ENCODE results near the gene SARS2.
"Not testable (repeated sequence)": the region's sequence is repeated elsewhere in the genome, so short reads cannot be mapped to it uniquely, and the experiment has no call there.

The SARS2 gene, protein sequence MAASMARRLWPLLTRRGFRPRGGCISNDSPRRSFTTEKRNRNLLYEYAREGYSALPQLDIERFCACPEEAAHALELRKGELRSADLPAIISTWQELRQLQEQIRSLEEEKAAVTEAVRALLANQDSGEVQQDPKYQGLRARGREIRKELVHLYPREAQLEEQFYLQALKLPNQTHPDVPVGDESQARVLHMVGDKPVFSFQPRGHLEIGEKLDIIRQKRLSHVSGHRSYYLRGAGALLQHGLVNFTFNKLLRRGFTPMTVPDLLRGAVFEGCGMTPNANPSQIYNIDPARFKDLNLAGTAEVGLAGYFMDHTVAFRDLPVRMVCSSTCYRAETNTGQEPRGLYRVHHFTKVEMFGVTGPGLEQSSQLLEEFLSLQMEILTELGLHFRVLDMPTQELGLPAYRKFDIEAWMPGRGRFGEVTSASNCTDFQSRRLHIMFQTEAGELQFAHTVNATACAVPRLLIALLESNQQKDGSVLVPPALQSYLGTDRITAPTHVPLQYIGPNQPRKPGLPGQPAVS

DNA sequence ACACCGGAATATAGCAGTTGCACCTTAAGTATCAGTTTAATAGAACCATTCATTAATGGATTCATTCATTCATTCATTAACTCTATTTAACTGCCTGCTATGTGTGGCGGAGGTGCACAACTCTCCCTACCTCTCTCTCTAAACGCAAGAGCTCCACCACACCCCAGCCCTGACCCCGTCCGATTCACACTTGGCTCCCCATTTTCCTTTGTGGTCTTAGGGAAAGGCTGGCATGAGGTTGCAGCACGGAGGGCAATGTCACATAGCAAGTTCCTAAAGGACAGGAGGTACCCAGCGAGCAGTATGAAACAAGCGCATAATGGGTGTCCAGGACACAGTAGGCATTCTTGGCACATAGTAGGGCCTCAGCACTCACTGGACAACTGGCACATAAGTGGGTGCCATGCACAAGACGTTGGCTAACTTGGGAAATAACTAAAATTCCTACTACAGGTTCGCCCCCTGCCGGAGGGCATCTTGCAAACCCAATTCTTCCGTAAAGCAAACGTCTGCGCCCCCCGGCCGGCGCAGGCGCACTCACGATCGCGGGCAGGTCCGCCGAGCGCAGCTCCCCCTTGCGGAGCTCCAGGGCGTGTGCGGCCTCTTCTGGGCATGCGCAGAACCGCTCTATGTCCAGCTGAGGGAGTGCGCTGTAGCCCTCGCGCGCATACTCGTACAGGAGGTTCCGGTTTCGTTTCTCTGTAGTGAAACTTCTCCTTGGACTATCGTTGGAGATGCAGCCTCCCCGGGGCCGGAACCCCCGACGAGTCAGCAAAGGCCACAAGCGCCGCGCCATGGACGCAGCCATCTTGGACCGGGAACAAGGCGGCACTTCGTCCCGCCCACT, at the start of gene SARS2:
TSS of gene SARS2 (minus strand) at position 835 of the 847 bp plus-strand sequence. CDS start at position 808, 27 bp downstream.
- Histone ChIP-seq H3K4me3 (peak within 1 kb of the TSS; percentile 45 to 71 (median 68)), H3K27ac (peak within 1 kb of the TSS in 20 of 21 experiments; percentile 65 to 95 (median 87))

DNA sequence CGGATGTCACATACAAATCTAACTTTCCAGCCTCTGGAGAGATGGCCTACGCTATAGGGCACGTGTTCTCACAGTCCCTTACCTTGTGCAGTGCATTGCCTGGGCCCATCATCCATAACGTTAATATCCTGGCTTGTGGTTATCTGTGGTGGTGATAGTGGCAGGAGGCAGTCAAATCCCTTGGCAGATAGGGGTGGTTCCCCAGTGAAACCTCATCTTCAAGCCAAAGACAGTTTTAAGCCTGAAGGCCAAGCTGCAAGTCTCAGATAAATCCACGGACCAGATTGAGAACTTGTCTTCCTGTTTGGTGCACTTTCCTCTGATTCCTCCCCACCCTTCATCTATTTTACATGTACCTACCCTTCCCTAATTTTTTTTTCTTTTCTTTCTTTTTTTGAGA, 49.2 kb upstream of the SARS2 start:
- Histone ChIP-seq H3K4me3 (no peak overlapping the region), H3K27ac (no peak overlapping the region)

DNA sequence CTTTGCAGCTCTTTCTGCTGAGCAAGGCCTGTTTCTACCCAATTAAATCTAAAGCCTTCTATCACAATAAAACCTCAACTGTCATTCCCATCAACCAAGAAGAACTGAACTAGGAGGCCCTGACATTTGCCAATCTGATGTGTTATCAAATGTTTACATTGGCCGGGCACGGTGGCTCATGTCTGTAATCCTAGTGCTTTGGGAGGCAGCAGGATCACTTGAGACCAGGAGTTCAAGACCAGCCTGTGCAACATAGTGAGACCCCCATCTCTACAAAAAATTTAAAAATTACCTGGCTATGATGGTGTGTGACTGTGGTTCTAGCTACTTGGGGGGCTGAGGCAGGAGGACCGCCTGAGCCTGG, 47.7 kb upstream of the SARS2 start:
- no peak overlapping the region for H3K27ac ChIP-seq
- H3K4me3 ChIP-seq: no peak overlapping the region

DNA sequence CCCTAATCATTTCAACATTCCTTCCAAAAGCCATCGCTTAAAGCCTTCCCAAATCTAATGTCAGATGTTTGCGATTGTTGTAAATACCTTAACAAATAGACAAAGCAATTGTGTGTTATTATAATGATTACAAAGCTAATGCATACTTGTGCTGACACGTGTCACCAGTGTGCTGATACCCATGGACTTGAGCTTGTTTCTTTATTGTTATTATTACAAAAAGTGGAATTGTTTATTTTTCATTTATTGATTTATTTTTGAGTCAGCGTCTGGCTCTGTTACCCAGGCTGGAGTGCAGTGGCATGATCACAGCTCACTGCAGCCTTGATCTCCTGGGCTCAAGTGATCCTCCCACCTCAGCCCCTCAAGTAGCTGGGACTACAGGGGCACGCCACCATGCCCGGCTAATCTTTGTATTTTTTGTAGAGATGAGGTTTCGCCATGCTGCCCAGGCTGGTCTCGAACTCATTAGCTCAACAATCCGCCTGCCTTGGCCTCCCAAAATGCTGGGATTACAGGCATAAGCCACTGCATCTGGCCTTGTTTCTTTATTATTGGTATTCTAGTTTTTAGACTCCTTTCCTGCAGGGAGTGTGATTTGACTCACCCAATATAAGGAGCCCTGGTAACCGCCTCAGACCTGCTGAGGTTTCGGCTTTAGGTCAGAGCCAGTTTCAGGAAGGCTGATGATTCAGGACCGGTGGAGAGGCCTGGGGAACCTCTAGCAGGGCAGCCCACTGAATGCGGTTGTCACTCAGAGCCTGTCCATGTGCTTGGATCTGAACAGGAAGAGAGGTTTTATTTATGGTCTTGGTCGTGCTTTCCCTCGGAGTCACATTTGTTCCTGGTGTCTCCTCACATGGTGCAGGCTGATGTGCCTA, 47.1 kb upstream of the SARS2 start:
- no peak overlapping the region for H3K27ac ChIP-seq
- no peak overlapping the region for H3K4me3 ChIP-seq

DNA sequence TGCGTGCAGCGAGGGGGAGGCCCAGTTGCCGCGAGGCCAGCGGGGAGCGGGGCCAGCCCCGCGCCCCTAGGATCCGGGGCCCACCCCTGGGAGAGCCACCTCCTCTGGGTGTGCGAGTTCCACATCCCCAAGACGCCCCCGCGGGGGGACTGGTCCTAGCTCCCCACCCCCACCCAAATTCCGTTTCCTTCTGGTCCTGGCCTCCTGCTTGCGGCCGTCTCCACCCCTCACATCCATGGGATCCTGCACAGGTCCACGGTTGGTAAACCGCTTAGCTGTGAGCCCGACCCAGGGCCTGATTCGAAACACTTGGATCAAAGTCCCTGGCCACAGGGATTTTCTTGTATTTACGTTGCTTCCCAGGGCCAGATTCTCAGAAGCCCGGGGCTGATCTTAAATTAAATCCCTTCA, 45.3 kb upstream of the SARS2 start:
- H3K4me3 ChIP-seq: peak overlapping the region; percentile 34 to 54 (median 43)
- H3K27ac ChIP-seq: peak overlapping the region in 20 of 21 experiments; percentile 72 to 95 (median 83)

DNA sequence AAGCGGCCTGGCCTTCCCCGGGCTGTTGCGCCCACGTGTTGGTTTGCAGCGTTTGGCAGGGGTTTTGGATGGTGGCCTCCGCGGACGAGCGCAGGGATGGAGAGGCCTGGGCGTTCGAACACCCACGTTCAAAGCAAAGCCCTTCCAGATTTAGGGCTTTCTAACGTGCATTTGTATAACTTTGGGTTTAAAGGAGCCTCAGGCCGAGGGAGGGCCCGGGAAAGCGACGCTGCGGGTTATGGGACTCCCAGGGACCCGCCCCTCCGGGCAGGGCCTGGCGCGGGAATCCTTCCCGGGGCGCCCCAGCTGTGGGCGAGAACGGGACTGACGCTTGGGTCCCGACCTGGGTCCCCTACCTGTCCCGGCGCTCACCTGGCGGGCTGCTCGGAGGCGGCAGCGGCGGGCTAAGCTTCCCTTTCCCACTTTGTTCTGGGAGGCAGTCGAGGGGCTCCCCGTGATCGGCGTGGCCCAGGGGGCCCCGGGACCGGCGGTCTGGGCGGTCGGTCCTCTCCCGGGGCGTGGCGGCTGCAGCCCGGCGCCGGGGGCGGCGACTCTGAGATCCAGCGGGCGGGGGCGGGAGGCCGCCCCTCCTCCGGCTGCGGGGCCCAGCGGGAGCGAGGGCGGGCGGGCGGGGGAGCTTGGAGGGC, 44.8 kb upstream of the SARS2 start, which contains the start of gene FBXO17:
TSS of gene FBXO17 (minus strand) at position 529 of the 647 bp plus-strand sequence. CDS start 25,423 bp downstream, outside the sequence.
- Histone ChIP-seq H3K4me3 (peak within 1 kb of the TSS; percentile 34 to 54 (median 43)), H3K27ac (peak within 1 kb of the TSS; percentile 71 to 95 (median 83))

DNA sequence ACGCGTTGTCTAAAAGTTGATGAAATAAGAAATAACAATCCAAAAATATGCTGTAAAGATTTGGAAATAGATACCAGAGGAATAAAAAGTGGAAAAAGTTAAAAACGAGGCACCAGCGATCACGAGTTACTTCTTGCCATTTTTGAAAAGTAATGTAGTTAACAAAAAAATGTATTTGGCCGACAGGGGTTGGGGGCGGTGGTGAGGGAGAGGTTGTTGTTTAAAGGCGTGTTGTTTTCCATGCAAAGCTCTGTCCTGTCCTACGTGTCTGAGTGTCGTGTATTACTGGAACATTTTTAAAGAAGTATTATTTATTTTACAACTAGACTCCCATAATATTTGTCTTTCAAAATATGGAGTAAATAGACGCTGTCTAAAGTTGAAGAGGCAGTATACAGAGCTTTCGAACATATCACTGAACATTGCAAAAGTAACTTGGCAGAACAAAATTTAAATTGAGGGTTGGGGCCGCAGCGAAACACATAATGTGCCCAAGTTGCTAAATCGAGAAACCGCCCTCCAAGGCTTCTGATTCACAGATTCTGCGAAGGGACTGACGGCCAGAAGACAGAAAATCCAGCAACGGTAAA, 44.2 kb upstream of the SARS2 start:
- peak overlapping the region in 20 of 21 experiments; percentile 72 to 95 (median 83) for H3K27ac ChIP-seq

DNA sequence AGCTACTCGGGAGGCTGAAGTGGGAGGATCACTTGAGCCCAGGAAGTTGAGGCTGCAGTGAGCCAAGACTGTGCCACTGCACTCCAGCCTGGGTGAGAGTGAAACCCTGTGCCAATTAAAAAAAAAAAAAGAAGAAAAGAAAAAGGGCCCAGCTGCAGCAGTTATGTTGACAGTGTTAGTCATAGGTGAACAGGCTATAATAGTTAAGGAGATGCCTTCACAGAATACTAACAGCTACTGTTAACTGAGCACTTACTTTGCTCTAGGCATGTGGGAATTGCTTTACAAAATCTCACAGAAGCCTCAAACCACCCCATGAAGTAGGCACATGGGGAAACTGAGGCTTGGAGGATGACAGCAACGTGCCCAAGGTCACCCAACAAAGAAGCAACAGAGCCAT, 41.1 kb upstream of the SARS2 start:
- no peak overlapping the region for H3K4me3 ChIP-seq
- no peak overlapping the region for H3K27ac ChIP-seq

More for the DNA sequence above, 44.2 kb upstream of the SARS2 start:
- peak overlapping the region; percentile 34 to 54 (median 43) for H3K4me3 ChIP-seq

DNA sequence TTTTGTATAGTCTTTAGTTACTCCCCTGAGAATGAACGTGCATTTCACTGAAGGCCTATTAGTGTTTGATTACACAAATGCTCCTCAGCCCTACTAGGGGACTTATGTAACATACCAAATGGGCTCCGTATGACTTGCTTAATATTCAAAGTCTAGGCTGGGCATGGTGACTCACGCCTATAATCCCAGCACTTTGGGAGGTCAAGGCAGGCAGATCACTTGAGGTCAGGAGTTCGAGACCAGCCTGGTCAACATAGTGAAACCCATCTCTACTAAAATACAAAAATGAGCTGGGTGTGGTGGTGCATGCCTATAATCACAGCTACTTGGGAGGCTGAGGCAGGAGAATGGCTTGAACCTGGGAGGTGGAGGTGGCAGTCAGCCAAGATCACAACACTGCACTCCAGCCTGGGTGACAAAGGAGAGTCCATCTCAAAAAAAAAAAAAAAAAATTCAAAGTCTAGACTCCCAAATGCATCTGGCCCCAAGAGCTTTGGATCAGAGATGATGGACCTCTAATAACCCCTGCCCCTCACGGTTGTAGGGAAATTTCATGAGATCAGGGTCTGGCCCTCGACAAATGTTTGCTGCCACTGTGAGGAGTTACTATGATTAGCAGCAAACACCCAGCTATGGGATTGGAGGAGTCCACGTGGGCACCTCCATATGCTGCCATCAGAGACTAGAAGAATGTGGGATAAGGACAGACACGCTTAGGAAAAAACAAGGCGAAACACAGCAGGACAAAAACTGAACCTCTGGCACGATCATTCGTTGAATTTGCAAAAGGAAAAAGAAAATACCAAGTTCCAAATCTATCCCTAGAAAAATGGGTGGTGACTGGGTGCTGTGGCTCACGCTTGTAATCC, 40.3 kb upstream of the SARS2 start:
- Histone ChIP-seq H3K27ac (no peak overlapping the region), H3K4me3 (no peak overlapping the region)

DNA sequence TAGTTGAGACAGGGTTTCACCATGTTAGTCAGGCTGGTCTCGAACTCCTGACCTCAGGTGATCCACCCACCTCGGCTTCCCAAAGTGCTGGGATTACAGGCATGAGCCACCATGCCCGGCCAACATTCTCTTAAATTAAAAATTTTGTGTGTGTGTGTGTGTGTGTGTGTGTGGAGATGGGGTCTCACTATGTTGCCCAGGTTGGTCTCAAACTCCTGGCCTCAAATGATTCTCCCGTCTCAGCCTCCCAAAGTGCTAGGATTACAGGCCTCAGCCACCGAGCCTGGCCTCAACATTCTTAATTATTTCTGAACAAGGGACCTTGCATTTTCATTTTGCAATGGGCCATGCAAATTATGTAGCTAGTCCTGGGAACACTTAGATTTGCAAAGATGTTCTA, 35.6 kb upstream of the SARS2 start:
- H3K27ac ChIP-seq, H3K4me3 ChIP-seq: not testable (repeated sequence)

DNA sequence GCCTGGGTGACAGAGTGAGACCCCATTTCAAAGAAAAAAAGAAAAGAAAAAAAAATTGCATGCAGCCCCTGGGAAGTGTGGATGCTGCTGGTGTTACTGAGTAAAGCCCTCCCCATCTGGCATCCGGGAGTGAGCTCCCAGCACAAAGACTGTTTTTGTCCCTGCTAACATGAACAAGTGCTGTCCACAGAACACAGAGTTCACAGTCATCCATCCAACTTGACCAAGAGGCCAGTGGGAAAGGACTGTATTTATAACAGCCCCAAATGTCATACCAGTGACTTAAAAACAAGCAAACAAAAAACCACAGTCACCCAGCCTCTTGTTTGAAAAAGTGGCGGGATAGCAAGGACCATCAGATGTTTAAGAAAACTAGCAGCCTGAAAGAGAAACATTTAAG, 34.2 kb upstream of the SARS2 start:
- H3K4me3 ChIP-seq: no peak overlapping the region
- no peak overlapping the region for H3K27ac ChIP-seq

DNA sequence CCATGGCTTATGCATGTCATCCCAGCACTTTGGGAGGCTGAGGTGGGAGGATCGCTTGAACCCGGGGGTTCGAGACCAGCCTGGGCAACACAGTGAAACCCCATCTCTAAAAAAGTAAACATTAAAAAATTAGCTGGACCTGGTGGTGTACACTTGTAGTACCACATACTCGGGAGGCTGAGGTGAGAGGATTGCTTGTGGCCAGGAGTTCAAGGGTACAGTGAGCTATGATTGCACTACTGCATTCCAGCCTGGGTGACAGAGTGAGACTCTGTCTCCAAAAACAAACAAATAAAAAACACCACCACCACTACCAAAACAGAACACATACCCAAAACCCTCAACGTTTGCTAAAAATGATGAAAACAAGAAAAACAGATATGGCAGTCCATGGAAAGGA, 29.1 kb upstream of the SARS2 start:
- Histone ChIP-seq H3K4me3 (no peak overlapping the region), H3K27ac (no peak overlapping the region)

DNA sequence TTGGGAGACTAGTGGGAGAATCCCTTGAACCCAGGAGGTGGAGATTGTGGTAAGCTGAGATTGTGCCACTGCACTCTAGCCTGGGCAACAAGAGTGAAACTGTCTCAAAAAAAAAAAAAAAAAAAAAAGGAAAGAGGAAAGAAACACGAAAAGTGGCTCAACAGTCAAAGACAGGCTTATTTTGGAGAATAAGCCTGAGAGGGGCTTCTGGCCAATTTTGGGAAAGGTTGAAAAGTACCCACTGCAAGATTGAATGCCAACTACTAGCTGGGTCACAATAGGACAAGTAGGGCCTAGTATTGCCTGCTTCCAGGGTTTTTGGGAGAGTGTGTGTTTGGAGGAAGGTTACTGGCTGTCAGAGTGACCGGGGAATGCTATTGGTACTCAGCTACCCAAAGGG, 27.7 kb upstream of the SARS2 start:
- no peak overlapping the region for H3K27ac ChIP-seq
- H3K4me3 ChIP-seq: no peak overlapping the region

DNA sequence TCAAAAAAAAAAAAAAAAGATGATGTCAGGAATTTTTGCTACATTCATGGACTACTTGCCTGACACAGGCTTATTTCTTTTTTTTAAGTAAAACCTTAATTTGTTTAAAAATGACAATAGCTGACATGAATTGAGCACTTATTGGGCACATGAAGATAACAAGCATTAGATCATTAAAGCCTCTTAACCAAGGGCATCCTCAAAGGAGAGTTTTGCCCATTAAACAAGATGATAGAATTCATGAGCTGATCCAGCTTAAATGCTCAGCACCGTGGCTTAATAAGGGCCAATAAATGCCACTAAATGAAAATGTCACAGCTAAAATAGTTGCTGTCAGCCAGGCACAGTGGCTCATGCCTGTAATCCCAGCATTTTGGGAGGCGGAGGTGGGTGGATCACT, 25.7 kb upstream of the SARS2 start:
- Histone ChIP-seq H3K4me3 (no peak overlapping the region), H3K27ac (no peak overlapping the region)

DNA sequence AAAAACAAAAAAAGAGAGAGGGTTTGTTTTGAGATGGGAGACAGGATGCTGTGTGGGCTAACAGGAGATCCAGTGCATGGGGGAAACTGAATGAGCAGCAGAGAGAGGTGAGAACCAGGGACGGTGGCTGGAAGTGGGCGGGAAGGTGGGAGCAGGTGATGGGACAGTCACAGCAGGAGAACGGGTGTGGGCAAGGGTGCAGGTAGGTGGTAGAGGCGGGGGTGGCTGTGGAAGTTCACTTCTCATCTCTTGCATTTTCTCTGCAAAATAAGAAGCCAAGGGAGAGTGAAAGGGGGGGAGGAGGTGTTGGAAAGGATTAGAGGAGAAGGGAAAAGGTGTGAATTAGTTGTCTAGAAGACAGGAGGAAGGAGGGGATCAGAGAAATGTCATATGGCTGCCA, 23.1 kb upstream of the SARS2 start:
- Histone ChIP-seq H3K27ac (no peak overlapping the region), H3K4me3 (no peak overlapping the region)

DNA sequence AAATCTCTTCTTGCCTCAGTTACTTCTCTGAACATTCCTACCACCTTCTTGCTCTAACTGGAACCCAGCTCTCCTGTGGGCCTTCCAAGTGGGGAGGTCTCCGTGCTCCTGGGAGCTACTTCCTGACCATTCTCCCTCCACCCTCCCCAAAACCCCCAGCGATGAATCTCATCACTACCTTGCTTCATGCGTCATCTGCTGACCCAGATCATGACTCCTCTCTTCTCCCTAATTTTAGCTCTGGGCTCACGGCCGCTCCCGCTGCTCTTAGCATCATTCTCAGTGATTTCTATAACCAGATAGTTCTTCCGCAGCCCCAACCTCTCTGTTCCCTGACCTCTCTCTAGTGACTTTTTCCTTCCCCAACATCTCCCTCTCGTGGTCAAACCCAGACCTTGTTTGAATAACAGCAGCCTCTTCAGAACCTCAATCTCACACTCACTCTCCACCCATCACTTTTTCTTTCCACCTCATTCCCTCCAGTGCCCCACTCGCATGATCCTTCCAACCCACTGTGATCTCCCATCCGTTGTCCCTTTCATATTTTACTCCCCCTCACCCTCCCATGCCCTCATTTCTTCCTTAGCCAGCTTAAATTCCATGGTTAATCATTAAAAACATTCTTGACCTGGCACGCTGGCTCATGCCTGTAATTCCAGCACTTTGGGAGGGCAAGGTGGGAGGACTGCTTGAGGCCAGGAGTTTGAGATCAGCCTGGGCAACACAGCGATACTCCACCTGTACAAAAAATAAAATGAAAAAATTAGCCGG, 22.0 kb upstream of the SARS2 start:
- Histone ChIP-seq H3K4me3 (no peak overlapping the region), H3K27ac (no peak overlapping the region)

DNA sequence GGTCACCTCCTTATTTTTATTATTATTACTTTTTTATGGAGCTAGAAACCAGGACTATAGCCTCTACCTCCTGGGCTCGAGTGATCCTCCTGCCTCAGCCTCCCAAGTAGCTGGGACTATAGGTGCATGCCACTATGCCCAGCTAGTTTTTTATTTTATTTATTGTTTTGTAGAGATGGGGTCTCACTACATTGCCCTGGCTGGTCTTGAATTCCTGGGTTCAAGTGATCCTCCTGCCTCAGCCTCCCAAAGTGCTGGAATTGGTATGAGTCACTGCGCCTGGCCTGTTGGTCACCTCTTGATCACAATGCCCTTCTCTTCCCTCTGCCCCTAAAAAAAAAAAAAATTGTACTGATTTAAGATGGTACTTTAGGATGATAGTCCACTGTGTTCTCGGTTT, 20.6 kb upstream of the SARS2 start:
- Histone ChIP-seq H3K4me3 (no peak overlapping the region), H3K27ac (no peak overlapping the region)

Measured in skin epidermis (tissue), 12 donors.